Non-pigmented ciliary epithelial cell (primary cell): Measurements from ENCODE around the gene NELL2.
"Not testable (repeated sequence)": the region's sequence is repeated elsewhere in the genome, so short reads cannot be mapped to it uniquely, and the experiment has no call there.

ENCODE experiments used
- DNase-seq: peaks from one replicate; pipeline ENCODE4 v3.0.0-alpha.2; 2010; ENCODE audit warnings: low read depth

Gene NELL2

GRCh38 chr12:44847888-44848702 is 28.0 kb downstream of the NELL2 start:
- DNase-seq = no peak

- no peak for DNase-seq
These were observed 28.7 kb downstream of the NELL2 start for GRCh38 chr12:44847403-44847802.

- no peak for DNase-seq
These were observed 29.3 kb downstream of the NELL2 start for GRCh38 chr12:44846826-44847225.

GRCh38 chr12:44842669-44843068 is 33.4 kb downstream of the NELL2 start:
- no peak for DNase-seq

GRCh38 chr12:44839785-44840184 is 36.3 kb downstream of the NELL2 start:
- DNase-seq = no peak

- DNase-seq = no peak
These were observed 38.9 kb downstream of the NELL2 start for GRCh38 chr12:44837114-44837755.

GRCh38 chr12:44835641-44836379 is 40.3 kb downstream of the NELL2 start:
- DNase-seq = peak; percentile 1

- DNase-seq = not testable (repeated sequence)
These were observed 41.1 kb downstream of the NELL2 start for GRCh38 chr12:44834996-44835395.

- no peak for DNase-seq
These were observed 42.6 kb downstream of the NELL2 start for GRCh38 chr12:44833561-44833960.

- DNase-seq = no peak
These were observed 45.5 kb downstream of the NELL2 start for GRCh38 chr12:44830566-44831055.

- DNase-seq = no peak
These were observed 47.1 kb downstream of the NELL2 start for GRCh38 chr12:44829045-44829444.

- DNase-seq = no peak
These were observed 48.2 kb downstream of the NELL2 start for GRCh38 chr12:44827832-44828438.

GRCh38 chr12:44821702-44822101 is 54.4 kb downstream of the NELL2 start:
- not testable (repeated sequence) for DNase-seq

GRCh38 chr12:44819884-44820283 is 56.2 kb downstream of the NELL2 start:
- no peak for DNase-seq

GRCh38 chr12:44817687-44818086 is 58.4 kb downstream of the NELL2 start:
- no peak for DNase-seq

- DNase-seq = no peak
These were observed 59.6 kb downstream of the NELL2 start for GRCh38 chr12:44816446-44817017.

- DNase-seq = no peak
These were observed 64.1 kb downstream of the NELL2 start for GRCh38 chr12:44812062-44812461.

GRCh38 chr12:44804068-44804467 is 72.0 kb downstream of the NELL2 start:
- DNase-seq = no peak

- no peak for DNase-seq
These were observed 80.1 kb downstream of the NELL2 start for GRCh38 chr12:44795970-44796369.

GRCh38 chr12:44788731-44789130 is 87.4 kb downstream of the NELL2 start:
- DNase-seq = no peak

GRCh38 chr12:44780221-44780790 is 95.8 kb downstream of the NELL2 start:
- no peak for DNase-seq

- DNase-seq = no peak
These were observed 96.3 kb downstream of the NELL2 start for GRCh38 chr12:44779766-44780165.
